C1 segment of cervical spinal cord (tissue), 14 donors: ENCODE data around the gene FYCO1.
"Not testable (repeated sequence)": the region's sequence is repeated elsewhere in the genome, so short reads cannot be mapped to it uniquely, and the experiment has no call there.

Experiments used
- DNase-seq, 14 donors: peaks; one replicate each; lab custom pipeline; 2025; lab: John Stamatoyannopoulos, UW

Gene FYCO1

DNA sequence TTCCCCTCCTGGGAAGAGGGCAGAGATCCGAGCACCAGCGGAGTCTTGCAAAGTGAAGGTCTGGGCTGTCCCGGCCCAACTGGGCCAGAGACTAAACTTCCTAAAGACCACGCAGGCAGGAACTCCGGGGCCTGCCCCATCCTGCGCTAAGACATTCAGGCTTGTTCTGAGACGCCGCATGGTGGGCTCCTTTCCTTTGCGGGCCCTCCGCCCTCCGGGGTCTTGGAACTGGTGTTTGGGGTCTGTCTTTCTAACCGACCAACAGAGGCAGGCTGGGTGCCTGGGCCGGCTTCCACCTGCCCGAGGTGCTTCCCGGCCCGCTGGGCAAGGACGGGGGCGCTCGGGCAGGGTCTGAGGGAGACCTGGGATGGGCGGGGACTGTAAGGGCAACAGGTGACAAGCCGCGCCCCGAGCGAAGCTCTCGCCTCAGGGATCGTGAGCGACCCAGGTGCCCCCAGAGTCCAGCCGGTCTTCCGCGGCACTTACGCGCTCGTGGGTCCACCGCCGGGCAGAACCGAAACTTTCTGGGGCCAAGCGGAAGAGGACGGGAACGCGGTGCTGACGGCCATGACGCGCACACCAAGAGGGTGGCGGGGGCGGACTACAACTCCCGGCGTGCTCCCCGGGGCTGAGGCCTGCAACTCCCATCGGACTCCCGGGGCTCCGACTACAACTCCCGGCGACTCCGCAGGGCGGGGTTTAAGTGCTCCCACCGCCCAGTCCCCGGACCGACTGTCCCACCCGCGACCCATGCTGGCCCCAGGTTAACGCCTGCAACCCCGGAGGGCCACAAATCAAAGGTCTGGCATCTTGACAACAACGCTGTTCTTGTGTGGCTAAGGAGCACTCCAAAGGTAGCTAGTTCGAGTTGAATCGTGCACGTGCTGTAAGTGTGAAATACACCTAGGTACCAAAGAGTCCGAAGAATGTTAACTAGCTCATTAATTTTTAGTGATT, at the start of gene FYCO1:
TSS of gene FYCO1 (minus strand) at position 589 of the 957 bp plus-strand sequence. CDS start 10,914 bp downstream, outside the sequence.
- peak in 13 of 14 donors; percentile 51 to 92 (median 83) for DNase-seq

DNA sequence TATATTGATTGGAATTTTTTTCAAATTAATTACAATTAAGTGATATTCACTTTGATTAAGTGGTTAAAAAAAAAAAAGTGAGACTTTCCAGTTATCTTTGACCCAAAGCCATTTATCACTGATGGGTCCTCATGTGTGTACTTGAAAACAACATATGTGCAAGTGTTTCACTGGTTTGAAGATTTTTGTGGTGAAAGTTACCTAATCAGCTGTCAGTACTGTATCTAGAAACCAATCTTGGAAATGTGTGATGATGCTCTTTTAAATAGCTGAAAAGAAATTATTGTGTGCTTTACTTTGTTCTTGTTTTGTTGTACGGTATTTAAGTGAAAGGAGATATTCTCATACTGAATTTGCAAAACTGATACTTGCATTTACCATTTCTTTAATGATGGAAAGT, 43.3 kb upstream of the FYCO1 start:
- DNase-seq, result no peak

DNA sequence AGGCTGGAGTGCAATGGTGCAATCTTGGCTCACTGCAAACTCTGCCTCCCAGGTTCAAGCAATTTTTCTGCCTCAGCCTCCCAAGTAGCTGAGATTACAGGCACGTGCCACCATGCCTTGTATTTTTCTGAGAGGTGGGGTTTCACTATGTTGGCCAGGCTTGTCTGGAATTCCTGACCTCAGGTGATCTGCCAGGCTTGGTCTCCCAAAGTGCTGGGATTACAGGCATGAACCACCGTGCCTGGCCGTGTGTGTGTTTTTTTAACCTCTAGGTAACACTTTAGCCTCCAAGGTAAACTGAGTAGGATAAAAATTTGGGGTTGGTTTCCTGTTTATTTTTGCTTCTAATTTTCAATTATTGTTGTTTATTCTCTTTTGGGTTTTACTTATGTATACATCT, 42.4 kb upstream of the FYCO1 start:
- DNase-seq, result not testable (repeated sequence)

DNA sequence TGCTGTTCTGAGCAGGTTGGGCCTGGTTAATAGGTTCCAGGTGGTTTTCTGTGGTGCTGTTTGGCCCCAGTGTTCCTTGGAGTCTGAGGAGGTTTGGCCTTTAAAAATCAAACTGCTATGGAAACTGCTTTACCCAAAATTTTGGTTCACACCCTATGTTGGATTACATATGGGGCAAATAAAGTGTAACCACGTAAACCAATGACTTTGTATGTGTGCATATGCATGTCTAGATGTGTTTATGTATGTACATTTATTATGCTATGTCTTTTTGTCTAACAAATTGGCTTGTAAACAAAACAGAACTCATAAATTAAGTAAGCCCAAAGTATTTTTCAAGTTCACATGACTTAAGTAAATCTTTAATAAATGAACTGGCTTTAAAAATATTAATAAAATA, 40.6 kb upstream of the FYCO1 start:
- DNase-seq, result no peak

DNA sequence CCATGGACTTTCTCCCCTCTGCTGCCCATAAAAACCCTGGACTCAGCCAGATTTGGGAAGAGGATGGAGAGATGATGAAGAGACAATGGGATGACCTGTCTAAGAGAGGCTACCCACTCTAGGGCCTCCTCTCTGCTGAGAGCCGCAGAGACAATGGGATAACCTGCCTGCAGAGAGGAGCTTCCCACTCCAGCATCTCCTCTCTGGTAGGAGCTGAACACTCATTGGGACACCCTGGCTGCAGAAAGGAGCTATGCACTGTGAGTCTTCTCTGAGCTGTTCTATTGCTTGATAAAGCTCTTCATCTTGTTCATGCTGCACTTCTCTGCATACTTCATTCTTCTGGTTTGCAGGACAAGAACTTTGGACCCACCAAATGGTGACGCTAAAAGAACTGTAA, 36.1 kb upstream of the FYCO1 start:
- DNase-seq, result no peak

DNA sequence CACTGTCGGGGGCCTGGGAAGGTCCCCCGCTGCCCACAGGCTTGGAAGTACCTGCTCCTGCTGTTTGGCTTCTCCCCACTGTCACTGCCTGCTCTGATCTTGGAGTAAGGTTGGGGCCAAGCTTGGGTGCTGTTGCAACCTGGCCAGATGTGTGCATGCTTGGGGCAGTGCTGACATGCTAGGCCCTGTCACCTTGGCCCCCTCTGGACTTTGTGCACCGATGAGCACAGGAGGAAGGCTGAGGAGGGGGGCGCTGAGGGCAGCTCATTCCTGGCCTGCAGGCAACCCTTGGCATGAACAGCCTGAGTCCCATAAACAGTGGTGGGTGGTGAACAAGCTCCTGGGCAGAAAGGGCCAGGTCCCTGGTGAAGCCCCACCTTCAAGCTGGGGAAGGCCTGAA, 35.6 kb upstream of the FYCO1 start:
- DNase-seq, result no peak

DNA sequence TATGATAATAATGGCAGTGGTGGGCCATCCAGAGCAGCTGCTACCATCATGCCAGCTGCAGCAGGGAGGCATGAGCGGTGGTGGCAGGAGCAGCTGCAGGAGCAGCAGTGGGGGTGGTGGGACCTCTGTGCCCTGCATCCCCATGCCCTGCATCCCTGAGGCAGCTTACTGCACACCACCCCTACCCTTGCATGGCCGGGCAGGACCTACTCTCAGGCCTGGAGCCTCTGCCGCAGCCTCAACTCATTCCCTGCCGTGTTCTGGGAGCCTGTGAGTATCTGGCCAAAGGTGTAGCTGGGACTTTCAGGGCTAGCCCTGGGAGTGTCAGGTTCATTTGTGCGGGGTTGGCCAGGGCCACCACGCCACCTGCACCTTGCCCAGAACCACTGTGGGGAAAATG, 35.0 kb upstream of the FYCO1 start:
- no peak for DNase-seq

DNA sequence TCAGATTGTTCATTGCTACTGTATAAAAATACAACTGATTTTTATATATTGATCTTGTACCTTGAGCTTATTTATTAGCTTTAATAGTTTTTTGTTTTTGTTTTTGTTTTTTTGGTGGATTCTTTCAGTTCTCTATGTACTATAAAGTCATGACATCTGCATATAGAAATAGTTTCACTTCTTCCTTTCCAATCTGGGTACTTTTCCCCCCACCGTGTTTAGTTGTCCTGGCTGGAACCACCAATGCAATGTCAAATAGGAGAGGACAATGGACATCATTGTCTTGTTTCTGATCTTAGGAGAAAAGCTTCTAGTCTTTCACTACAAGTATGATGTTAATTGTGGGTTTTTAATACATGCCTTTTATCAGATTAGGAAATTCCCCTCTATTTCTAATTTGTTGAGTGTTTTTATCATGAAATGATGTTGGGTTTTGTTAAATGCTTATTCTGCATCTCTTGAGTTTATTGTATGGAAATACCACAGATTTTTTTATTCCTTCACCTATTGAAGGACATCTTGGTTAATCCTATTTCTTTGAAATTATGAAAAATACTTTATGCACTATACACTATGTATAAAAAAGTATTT, 34.4 kb upstream of the FYCO1 start:
- DNase-seq, result no peak

DNA sequence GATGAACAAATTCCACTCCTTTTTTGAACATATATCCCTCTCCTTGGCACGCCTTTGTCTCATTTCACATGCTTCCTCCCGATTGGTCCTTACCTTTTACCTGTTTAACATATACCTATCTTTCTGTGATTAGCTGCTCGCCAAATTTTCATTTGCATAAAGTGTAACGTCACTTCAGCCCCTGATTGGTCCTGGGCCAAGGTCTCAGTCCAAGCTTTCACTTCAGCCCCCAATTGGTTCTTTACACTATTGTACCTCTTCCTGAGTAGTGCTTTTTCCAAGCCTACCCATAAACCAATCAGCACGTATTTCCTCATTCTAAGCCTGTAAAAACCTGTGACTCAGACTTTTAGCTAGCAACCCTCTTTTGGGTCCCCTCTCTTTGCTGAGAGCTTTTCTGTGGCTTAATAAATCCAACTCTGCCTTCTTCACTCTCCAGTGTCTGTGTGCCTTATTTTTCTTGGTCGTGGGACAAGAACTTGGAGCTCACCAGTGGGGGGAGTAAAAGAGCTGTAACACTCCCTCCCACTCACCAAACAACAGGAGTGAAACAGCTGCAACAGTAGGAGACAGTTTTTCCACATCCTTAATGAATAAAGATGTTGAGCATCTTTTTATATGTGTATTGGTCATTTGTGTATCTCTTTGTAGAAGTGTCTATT, 32.2 kb upstream of the FYCO1 start:
- DNase-seq, result no peak

DNA sequence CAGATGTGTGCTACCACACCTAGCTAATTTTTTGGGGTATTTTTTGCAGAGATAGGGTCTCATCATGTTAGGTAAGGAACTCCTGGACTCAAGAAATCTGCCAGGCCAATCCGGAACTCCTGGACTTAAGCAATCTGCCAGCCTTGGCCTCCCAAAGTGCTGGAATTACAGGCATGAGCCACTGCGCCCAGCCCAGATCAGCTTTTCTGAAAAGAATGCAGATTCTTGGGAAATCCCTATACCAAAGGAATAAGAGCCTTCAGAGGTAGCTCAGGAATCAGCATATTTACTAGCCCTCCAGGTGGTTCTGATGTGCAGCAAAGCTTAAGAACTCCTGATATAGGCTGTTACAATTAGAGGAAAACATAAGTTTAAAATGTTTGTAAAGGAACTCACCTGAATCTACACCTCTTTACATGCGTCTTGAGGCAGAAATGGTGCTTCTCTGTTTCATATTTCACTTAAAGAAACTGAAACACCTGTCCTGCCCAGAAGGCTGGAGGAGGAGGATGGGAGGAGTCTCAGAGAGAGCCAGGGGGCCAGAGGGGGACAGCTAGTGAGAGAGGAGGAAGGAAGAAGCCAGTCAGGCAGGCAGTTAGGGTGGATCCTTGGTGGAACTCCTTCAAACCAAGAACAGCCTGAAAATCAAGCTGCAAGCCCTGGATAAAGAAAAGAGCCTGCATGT, 31.5 kb upstream of the FYCO1 start, which contains the start of gene XCR1:
TSS of gene XCR1 (minus strand) at position 463 of the 685 bp plus-strand sequence. CDS start 5,536 bp downstream, outside the sequence.
- DNase-seq, result no peak

DNA sequence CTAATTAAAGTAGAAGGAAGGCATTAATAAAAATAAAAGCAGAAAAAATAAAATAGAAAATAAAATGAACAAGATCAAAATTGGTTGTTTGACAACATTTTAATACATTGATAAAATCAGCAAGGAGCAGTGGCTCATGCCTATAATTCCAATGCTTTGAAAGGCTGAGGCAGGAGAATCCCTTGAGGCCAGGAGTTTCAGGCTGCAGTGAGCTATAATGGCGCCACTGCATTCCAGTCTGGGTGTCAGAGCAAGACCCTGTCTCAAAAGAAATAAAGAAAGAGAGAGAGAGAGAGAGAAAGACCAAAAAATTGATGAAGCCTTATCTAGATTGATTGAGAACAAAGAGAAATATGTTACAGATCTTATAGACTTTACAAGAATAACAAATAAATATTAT, 29.5 kb upstream of the FYCO1 start:
- DNase-seq, result no peak

DNA sequence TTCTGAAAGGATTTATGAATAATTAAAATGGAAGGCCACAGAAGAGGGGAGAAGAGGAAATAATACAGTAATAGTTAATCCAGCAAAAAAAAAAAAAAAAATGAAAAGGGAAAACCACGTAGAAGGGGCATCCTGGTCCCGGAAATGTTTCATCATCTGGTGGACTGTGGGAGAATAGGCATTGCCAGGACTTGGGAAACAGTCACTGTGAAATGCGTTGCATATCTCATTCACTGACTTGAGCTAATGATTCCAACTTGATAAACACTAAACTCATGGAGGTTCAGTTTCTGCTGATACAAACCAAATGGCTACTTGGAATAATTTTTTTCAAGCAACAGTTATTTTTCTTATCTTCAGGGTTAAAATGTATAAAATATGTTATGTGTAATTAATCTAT, 28.5 kb upstream of the FYCO1 start:
- no peak for DNase-seq

DNA sequence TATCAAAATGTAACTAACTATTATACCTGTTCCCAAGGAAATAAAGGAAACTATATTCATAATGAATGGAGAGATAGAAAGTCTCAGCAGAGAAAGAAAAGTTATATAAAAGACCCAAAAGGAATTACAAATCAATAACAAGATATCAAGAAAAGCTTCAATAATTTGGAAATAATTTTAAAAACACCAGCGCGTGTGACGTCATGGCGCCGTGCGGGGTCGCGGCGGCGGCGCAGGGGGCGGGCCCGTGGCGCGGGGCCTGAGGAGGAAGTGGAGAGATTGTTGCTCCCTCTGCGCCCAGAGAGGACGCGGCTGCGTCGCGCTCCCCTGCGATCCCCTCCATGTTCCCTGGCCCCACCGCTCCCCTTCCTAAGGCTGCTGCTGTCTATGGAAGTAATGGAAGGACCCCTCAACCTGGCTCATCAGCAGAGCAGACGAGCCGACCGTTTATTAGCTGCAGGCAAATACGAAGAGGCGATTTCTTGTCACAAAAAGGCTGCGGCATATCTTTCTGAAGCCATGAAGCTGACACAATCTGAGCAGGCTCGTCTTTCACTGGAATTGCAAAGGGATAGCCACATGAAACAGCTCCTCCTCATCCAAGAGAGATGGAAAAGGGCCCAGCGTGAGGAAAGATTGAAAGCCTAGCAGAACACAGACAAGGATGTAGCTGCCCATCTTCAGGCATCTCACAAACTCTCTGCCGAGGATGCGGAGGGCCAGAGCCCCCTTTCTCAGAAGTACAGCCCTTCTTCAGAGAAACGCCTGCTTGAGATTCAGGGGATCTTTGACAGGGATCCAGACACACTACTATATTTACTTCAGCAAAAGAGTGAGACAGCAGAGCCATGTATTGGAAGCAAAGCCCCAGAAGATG, 27.5 kb upstream of the FYCO1 start:
- DNase-seq, result no peak

DNA sequence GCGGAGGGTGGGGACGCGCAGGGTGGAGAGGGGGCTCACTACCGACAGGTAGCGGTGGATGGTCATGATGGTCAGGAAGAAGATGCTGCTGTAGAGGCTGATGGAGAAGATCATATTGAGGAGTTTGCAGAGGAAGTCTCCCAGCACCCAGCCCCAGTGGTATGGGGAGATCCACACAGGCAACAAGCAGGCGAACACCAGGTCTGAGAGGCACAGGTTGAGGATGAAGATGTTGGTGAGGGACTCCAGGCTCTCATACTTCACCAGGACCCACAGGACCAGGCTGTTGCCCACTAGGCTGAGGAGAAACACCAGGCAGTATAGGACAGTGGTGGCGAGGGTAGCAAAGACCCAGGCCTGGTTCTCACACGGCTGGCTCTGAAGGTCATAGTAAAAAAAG, 25.9 kb upstream of the FYCO1 start:
- no peak for DNase-seq

DNA sequence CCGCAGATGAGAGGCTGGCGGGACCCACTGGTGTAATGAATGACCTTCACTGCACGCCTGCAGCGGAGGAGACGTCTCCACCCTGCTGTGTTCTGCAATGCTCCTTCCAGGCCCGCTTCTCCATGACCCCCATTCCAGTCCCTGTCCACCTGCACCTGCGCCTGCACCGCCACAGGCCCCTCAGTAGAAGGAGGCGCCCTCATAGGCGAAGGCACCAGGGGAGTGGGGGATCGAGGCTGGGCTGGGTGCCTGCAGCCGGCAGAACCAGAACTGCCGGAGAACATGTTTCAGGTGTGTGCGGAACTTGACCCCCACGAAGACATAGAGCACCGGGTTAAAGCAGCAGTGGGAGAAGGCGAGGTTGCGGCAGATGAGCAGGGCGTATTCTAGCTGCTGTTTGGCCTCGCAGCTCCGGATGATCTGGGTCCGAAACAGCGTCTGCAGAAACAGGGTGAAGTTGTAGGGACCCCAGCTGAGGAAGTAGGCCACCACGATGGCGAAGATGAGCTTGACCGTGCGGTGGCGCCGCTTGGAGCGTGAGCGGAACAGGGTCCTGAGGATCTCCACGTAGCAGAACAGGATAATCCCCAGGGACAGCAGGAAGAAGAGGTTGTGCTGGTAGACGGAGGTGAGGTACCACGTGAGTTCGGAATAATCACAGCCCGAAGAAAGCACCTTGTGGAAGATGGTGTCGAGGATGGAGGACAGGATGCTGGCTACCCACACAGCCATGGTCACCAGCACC, 25.3 kb upstream of the FYCO1 start:
- no peak for DNase-seq

DNA sequence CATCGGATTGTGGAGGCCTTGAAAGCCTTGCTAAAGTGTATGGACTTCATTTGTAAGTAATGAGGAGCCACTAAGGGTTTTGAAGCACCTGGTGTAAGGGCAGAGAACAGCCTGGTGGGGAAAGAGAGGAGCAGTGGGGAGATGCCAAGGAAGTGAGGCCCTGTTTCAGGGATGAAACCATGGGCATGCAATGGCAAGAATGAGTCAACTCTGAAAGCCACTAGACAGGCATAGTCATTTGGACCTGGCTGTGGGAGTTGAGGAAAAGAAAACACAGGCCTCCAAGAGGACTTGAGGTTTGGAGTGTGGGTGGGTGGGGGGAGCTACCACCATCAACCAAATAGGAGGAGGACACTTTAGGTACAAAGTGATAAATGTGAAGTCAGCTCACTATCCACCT, 24.1 kb upstream of the FYCO1 start:
- no peak for DNase-seq

DNA sequence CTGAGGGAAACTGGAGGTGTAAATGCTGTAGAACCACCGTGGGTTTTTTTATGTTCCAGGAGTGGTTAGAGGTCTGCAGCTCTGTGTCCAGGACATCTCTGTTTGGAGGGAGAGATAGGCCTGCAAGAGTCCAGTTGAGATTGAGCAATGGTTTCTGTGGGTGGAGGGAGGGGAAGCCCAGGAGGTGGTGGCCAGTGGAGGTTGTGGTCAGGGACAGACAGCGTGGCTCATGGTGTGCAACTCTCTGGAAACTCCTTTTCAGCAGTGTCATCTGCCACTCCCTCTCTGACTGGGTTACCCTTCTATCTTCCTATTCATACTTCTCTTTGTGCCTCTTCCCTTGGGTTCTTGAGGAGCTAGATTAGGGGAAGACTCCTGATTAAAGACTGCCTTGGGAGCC, 22.1 kb upstream of the FYCO1 start:
- DNase-seq, result peak in 3 of 14 donors; percentile 4 to 30 (median 21)

DNA sequence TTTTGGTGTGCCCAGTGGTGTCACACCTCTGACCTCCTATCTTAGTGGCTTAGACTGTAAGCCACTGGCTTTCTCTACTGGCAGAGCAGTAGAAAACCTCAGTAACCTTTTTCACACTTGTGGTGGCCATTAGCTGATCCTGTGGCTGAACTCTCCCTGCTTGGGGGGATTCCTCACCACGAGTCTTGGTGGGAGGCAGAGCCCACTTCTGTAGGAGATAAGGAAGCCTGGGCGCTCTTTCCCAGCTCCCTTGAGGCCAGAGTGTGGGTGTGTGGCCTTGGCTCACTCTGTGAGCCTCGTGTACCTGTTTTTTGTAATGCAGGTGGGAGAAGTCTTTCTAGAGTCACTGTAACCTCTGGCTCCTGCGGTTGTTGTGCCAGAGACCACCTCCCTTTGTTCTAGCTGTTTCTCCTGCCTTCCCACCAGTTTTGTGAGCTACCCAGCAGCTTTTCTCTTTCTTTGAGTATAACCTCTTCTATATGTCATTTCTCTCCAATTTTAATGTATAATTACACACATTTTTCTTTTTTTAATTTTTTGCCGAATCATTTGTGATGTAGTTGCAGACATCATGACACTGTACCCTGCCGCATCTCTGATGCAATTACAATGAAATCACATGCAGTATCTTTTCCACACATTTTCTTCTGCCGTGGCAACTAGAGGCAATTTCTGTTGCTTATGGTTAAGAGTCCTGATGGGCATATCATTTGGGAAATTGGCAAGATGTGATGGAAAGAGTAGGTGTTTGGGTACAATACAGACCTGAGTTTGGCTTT, 17.9 kb upstream of the FYCO1 start:
- DNase-seq, result no peak

DNA sequence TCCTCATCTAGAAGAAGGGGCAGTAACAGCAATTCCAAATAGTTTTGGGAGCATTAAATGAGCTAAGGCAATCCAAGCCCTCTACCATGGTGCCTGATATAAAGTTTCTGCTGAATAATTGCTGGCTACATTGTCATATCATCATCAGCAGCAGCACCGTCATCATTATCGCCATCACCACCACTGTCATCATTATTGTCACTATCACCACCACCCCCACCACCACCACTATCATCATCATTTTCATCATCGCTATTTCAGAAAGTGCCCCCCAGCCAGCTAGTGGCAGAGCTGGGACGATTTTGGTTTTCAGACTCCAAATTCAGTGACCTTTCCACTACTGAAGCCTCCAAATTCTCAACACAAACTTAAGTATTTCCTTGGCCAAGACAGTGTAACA, 16.6 kb upstream of the FYCO1 start:
- DNase-seq, result no peak
